Measurements from ENCODE around the gene SUPT3H.

The SUPT3H gene

DNA sequence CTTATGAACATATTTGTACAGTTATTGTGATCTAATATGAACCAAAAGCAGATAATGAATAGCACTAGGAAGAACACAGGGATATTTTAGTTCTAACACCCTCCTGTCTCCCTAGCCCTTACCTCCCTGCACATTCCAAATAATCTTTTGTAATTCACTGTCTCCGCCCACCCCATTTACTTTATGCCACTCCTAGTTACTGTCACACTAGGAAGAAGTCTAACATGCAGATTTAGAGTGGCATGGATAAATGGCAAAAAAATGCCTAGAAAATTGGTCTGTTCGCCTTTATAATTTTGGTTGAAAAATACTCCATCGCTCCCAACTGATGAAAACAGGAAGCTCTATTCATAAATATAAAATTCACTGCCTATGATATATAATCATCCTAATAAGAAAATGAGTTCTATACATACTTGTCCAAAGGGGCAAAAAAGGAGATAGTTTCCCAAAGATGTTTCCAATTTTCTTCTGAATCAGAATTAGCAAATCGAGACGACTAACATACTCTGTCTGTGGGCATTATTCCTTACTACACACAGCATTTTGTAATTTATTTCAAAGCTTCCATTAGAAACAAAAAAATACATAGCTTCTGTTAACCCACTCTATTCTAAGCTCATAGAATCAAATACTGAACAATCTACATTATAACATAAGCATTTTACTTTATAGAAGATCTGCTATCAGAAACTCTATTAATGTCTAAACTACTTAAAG is 50.9 kb downstream of the SUPT3H start:
- DNase-seq, result peak; percentile 27
- H3K4me2 ChIP-seq (ENCODE audit: low read length), result no peak overlapping the region
- H3K4ac ChIP-seq (ENCODE audit: low read depth, low read length), result no peak overlapping the region
- H3K9ac ChIP-seq (ENCODE audit: low read length), result no peak overlapping the region
- no peaks in the 10 kb centered on the region for H3K79me1 ChIP-seq (ENCODE audit: low read length)
- H3K23ac ChIP-seq (ENCODE audit: low read length), result no peak overlapping the region
- no peak overlapping the region for H2AK5ac ChIP-seq (ENCODE audit: low read length)
- no peak overlapping the region for H2BK15ac ChIP-seq (replicated peaks; ENCODE audit: low read depth)
- no peaks in the 10 kb centered on the region for H3K27me3 ChIP-seq (ENCODE audit: insufficient read depth, low read length, poor library complexity)
- no peak overlapping the region for H3K56ac ChIP-seq (ENCODE audit: low read length)
- H3K36me3 ChIP-seq (ENCODE audit: control insufficient read depth, insufficient read depth, low read length), result no peaks in the 10 kb centered on the region
- no peak overlapping the region for H2BK120ac ChIP-seq (ENCODE audit: low read depth, low read length)
- H3K18ac ChIP-seq (ENCODE audit: low read length), result no peak overlapping the region
- H2BK5ac ChIP-seq (ENCODE audit: low read length), result no peak overlapping the region
- H3K4me1 ChIP-seq (ENCODE audit: control insufficient read depth, low read depth, low read length), result peaks cover 4% of the 10 kb centered on the region
- H4K8ac ChIP-seq (ENCODE audit: low read depth, low read length), result no peak overlapping the region
- no peak overlapping the region for H3K27ac ChIP-seq (ENCODE audit: low read depth, low read length)
- H3K79me2 ChIP-seq (ENCODE audit: control insufficient read depth, insufficient read depth, low read length), result no peaks in the 10 kb centered on the region
- H4K5ac ChIP-seq (ENCODE audit: low read length), result no peak overlapping the region
- no CpG with 5 or more reads among the region's 5 CpGs for WGBS (ENCODE audit: extremely low coverage, insufficient coverage, low lambda C conversion rate)
- H3K4me3 ChIP-seq (ENCODE audit: low read length), result no peak overlapping the region

DNA sequence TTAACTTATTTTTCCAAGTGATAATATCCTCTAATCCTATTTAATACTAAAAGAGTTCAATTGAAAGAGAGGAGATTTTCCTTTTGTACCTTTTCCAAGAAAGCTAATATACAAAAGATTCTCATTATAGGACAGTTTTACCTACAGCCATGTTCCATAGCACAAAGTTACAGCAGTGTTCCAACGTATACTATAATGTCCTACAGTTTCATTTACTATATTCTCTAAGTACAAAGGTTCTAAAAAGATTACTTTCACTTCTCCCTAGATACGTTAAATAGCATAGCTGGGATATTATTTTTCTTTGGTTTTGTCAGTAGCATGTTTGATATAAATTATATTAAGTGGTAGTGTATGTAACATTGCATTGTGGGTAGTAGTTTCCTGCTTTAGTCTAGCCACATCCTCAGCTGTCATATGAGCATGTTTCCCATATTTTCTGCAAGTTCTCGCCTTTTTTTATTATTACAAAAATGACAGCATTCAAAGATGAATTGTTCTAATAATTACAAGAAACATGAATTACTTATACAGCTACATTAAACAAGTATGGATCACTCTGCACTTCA is 54.0 kb downstream of the SUPT3H start:
- H3K9ac ChIP-seq (ENCODE audit: low read length), result no peak overlapping the region
- no peak for DNase-seq
- H3K27me3 ChIP-seq (ENCODE audit: insufficient read depth, low read length, poor library complexity), result no peaks in the 10 kb centered on the region
- no peak overlapping the region for H3K23ac ChIP-seq (ENCODE audit: low read length)
- no peak overlapping the region for H3K18ac ChIP-seq (ENCODE audit: low read length)
- no peak overlapping the region for H2AK5ac ChIP-seq (ENCODE audit: low read length)
- H3K4me2 ChIP-seq (ENCODE audit: low read length), result no peak overlapping the region
- H3K4me3 ChIP-seq (ENCODE audit: low read length), result no peak overlapping the region
- H3K79me2 ChIP-seq (ENCODE audit: control insufficient read depth, insufficient read depth, low read length), result no peaks in the 10 kb centered on the region
- H3K4ac ChIP-seq (ENCODE audit: low read depth, low read length), result no peak overlapping the region
- no peaks in the 10 kb centered on the region for H3K79me1 ChIP-seq (ENCODE audit: low read length)
- H3K27ac ChIP-seq (ENCODE audit: low read depth, low read length), result no peak overlapping the region
- no peak overlapping the region for H4K5ac ChIP-seq (ENCODE audit: low read length)
- H2BK15ac ChIP-seq (replicated peaks; ENCODE audit: low read depth), result no peak overlapping the region
- no peak overlapping the region for H2BK120ac ChIP-seq (ENCODE audit: low read depth, low read length)
- peaks cover 4% of the 10 kb centered on the region for H3K4me1 ChIP-seq (ENCODE audit: control insufficient read depth, low read depth, low read length)
- H3K36me3 ChIP-seq (ENCODE audit: control insufficient read depth, insufficient read depth, low read length), result no peaks in the 10 kb centered on the region
- H2BK5ac ChIP-seq (ENCODE audit: low read length), result no peak overlapping the region
- no peak overlapping the region for H4K8ac ChIP-seq (ENCODE audit: low read depth, low read length)
- no CpG with 5 or more reads among the region's 3 CpGs for WGBS (ENCODE audit: extremely low coverage, insufficient coverage, low lambda C conversion rate)
- no peak overlapping the region for H3K56ac ChIP-seq (ENCODE audit: low read length)

DNA sequence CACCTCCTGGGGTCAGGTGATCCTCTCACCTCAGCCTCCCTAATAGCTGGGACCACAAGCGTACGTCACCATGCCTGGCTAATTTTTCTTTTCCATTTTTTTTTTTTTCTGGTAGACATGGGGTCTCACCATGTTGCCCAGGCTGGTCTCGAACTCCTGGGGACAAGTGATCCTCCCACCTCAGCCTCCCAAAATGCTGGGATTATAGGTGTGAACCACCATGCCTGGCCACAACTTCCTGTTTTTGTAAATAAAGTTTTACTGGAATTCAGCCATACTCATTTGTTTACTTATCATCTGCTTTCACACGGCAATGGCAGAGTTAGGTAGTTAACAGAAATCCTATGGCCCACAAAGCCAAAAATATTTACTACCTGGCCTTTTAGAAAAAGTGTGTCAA is 57.4 kb downstream of the SUPT3H start:
- no peak overlapping the region for H3K4me2 ChIP-seq (ENCODE audit: low read length)
- H3K56ac ChIP-seq (ENCODE audit: low read length), result no peak overlapping the region
- no peak overlapping the region for H2BK120ac ChIP-seq (ENCODE audit: low read depth, low read length)
- DNase-seq, result no peak
- no peak overlapping the region for H4K5ac ChIP-seq (ENCODE audit: low read length)
- H3K27ac ChIP-seq (ENCODE audit: low read depth, low read length), result no peak overlapping the region
- H3K4me3 ChIP-seq (ENCODE audit: low read length), result no peak overlapping the region
- no peak overlapping the region for H2AK5ac ChIP-seq (ENCODE audit: low read length)
- H3K79me2 ChIP-seq (ENCODE audit: control insufficient read depth, insufficient read depth, low read length), result no peaks in the 10 kb centered on the region
- H3K18ac ChIP-seq (ENCODE audit: low read length), result no peak overlapping the region
- no peak overlapping the region for H3K23ac ChIP-seq (ENCODE audit: low read length)
- H3K4ac ChIP-seq (ENCODE audit: low read depth, low read length), result no peak overlapping the region
- WGBS (ENCODE audit: extremely low coverage, insufficient coverage, low lambda C conversion rate), result no CpG with 5 or more reads among the region's 4 CpGs
- no peak overlapping the region for H3K9ac ChIP-seq (ENCODE audit: low read length)
- no peak overlapping the region for H4K8ac ChIP-seq (ENCODE audit: low read depth, low read length)
- no peak overlapping the region for H2BK15ac ChIP-seq (replicated peaks; ENCODE audit: low read depth)
- no peaks in the 10 kb centered on the region for H3K79me1 ChIP-seq (ENCODE audit: low read length)
- no peaks in the 10 kb centered on the region for H3K4me1 ChIP-seq (ENCODE audit: control insufficient read depth, low read depth, low read length)
- no peaks in the 10 kb centered on the region for H3K36me3 ChIP-seq (ENCODE audit: control insufficient read depth, insufficient read depth, low read length)
- no peaks in the 10 kb centered on the region for H3K27me3 ChIP-seq (ENCODE audit: insufficient read depth, low read length, poor library complexity)
- no peak overlapping the region for H2BK5ac ChIP-seq (ENCODE audit: low read length)

DNA sequence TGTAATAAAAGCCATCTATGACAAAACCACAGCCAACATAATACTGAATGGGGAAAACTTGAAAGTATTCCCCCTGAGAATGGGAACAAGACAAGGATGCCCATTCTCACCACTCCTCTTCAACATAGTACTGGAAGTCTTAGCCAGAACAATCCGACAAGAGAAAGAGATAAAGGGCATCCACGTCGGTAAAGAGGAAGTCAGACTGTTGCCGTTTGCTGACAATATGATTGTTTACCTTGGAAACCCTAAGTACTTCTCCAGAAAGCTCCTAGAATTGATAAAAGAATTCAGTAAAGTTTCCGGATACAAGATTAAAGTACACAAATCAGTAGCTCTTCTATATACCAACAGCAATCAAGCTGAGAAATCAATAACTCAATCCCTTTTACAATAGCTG is 63.6 kb downstream of the SUPT3H start:
- Histone ChIP-seq H2BK120ac (ENCODE audit: low read depth, low read length) (no peak overlapping the region), H2BK5ac (ENCODE audit: low read length) (no peak overlapping the region), H3K4ac (ENCODE audit: low read depth, low read length) (no peak overlapping the region), H3K18ac (ENCODE audit: low read length) (no peak overlapping the region), H3K4me1 (ENCODE audit: control insufficient read depth, low read depth, low read length) (no peaks in the 10 kb centered on the region), H4K8ac (ENCODE audit: low read depth, low read length) (no peak overlapping the region), H4K5ac (ENCODE audit: low read length) (no peak overlapping the region), H3K27me3 (ENCODE audit: insufficient read depth, low read length, poor library complexity) (no peaks in the 10 kb centered on the region), H2BK15ac (replicated peaks; ENCODE audit: low read depth) (no peak overlapping the region), H3K79me2 (ENCODE audit: control insufficient read depth, insufficient read depth, low read length) (no peaks in the 10 kb centered on the region), H3K27ac (ENCODE audit: low read depth, low read length) (no peak overlapping the region), H3K36me3 (ENCODE audit: control insufficient read depth, insufficient read depth, low read length) (no peaks in the 10 kb centered on the region), H3K4me3 (ENCODE audit: low read length) (no peak overlapping the region), H3K23ac (ENCODE audit: low read length) (no peak overlapping the region), H3K79me1 (ENCODE audit: low read length) (no peaks in the 10 kb centered on the region), H3K4me2 (ENCODE audit: low read length) (no peak overlapping the region), H3K9ac (ENCODE audit: low read length) (no peak overlapping the region), H3K56ac (ENCODE audit: low read length) (no peak overlapping the region), H2AK5ac (ENCODE audit: low read length) (no peak overlapping the region)
- DNase-seq, result no peak
- WGBS (ENCODE audit: extremely low coverage, insufficient coverage, low lambda C conversion rate), result no CpG with 5 or more reads among the region's 5 CpGs

- H2BK120ac ChIP-seq (ENCODE audit: low read depth, low read length), result no peak overlapping the region
- no peak overlapping the region for H4K5ac ChIP-seq (ENCODE audit: low read length)
- no peak overlapping the region for H3K23ac ChIP-seq (ENCODE audit: low read length)
- H3K79me1 ChIP-seq (ENCODE audit: low read length), result peaks cover 4% of the 10 kb centered on the region
- H3K4me3 ChIP-seq (ENCODE audit: low read length), result no peak overlapping the region
- peak; percentile 68 for DNase-seq
- no peak overlapping the region for H3K56ac ChIP-seq (ENCODE audit: low read length)
- no peaks in the 10 kb centered on the region for H3K36me3 ChIP-seq (ENCODE audit: control insufficient read depth, insufficient read depth, low read length)
- no peaks in the 10 kb centered on the region for H3K4me1 ChIP-seq (ENCODE audit: control insufficient read depth, low read depth, low read length)
- no peak overlapping the region for H3K9ac ChIP-seq (ENCODE audit: low read length)
- WGBS (ENCODE audit: extremely low coverage, insufficient coverage, low lambda C conversion rate), result no CpG with 5 or more reads among the region's 7 CpGs
- H4K8ac ChIP-seq (ENCODE audit: low read depth, low read length), result no peak overlapping the region
- no peak overlapping the region for H3K27ac ChIP-seq (ENCODE audit: low read depth, low read length)
- H3K4me2 ChIP-seq (ENCODE audit: low read length), result no peak overlapping the region
- no peaks in the 10 kb centered on the region for H3K79me2 ChIP-seq (ENCODE audit: control insufficient read depth, insufficient read depth, low read length)
- H2BK15ac ChIP-seq (replicated peaks; ENCODE audit: low read depth), result no peak overlapping the region
- no peaks in the 10 kb centered on the region for H3K27me3 ChIP-seq (ENCODE audit: insufficient read depth, low read length, poor library complexity)
- H3K18ac ChIP-seq (ENCODE audit: low read length), result peak overlapping the region; percentile 14
- no peak overlapping the region for H3K4ac ChIP-seq (ENCODE audit: low read depth, low read length)
- no peak overlapping the region for H2AK5ac ChIP-seq (ENCODE audit: low read length)
- H2BK5ac ChIP-seq (ENCODE audit: low read length), result no peak overlapping the region
These were observed 67.5 kb downstream of the SUPT3H start for GRCh38 chr6:45310118-45310788.
